Measurements from ENCODE around the gene PIAS2.

PIAS2 gene

GRCh38 chr18:46764586-46764985, 152.7 kb downstream of the PIAS2 start:
- no peak for DNase-seq (ENCODE audit: low read depth, low spot score)

DNA sequence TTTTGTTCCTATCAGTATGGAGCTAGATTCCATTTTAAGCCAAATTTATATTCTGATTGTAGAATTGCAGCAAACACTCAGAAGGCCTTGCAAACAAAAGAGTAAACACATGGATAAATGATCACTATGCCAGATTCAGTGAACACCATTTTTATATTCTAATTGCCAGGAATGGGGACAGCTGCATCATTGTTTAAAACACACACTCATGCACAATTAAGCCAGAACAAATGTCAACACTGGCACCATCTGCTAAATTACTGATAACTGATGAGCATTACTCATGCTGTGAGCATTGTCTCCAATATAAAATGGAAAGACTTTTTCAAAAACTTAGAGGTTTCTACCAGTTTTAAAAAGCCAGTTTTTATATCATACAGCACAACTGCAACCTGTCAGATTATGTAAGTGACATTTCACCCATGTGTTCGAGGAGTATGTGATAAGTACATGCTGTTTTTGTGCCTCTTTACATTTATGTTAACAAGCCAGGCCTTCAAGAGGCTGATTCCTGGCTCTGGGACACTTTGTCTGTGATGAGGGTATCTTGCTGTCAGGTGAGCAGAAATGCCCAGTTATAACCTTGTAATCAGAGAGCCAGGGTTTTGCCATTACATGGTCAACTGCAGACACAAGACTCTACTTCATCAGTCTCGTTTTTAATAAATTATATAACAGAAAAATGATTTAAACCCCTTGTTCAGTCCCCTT, 156.1 kb downstream of the PIAS2 start:
- DNase-seq (ENCODE audit: low read depth, low spot score) = no peak

DNA sequence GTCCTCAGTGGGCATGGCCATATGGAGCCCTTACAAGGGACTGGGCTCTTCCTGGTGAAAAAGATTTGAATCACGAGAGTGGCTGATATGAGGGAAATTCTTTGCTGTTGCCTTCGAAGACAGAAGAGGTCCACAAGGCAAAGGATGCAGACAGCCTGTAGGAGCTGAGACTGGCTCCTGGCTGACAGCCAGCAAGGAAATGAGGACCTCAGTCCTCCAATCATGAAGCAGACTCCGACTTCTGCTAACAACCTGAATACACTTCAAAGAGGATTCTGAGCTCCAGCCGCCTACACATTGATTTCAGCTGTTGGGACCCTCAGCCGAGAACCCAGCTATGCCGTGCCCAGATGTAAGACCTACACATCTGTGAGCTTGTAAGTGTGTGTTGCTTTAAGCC, 157.4 kb downstream of the PIAS2 start:
- DNase-seq (ENCODE audit: low read depth, low spot score) = no peak

- no peak for DNase-seq (ENCODE audit: low read depth, low spot score)
Measured at GRCh38 chr18:46756559-46757201, 160.6 kb downstream of the PIAS2 start, which contains the start of gene ST8SIA5. ST8SIA5 (minus strand) TSS chr18:46757053; CDS start chr18:46756508, 545 bp downstream.

DNA sequence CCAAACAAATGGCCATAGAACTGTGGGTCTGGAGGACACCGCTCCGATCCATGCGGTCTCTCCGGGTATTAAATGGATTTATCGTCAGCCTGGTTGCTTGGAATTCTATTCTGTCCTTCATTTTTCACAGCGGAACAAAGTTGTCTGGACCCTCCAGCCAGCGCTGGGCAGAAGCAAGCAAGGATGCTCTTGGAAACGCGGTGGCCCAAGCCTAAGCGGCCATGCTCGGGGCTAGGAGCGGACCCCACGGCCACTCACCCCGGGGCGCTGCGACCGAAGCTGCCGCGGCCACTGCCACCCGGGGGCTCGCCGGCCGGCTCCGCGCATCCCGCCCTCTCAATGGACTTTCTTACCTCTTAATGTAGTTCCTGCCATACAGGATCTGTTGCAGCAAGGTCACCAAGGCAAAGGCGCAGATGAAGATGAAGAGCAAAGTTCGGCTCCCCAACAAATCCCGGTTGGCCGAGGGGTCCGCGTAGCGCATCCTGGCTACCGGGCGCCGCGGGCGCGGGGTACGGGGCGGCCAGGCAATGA, 161.2 kb downstream of the PIAS2 start:
- DNase-seq (ENCODE audit: low read depth, low spot score) = no peak

GRCh38 chr18:46755315-46756024, 161.8 kb downstream of the PIAS2 start:
- no peak for DNase-seq (ENCODE audit: low read depth, low spot score)

DNA sequence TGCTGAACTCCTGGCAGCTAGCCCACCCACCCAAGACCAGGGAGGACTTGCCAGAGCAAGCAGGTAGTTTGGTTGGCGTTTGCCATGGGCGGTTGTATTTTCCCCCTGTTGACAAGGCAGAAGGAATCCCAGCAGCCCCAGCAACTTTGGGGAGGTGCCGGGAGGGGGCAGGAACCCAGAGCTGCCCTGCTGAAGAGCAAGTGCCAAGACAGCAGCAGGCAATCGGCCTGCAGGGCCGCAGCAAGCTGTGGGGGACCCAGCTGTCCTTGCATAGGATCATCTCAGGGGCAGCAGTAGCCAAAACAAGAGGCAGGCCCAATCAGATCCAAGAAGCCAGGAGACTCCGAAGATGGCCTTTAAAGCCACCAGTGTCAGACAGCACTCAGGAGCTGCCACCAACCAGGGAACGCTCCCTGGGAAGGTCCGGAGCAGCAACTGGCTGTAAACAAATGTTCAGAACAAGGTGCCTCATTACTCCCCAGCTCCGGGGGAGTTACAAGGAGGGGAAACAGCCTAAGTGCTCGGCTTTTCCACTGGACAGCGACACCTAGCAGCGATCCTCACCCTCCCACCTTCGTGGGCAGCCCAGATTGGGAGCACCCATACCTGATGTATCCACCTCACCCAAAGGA, 162.5 kb downstream of the PIAS2 start:
- DNase-seq (ENCODE audit: low read depth, low spot score) = no peak

- no peak for DNase-seq (ENCODE audit: low read depth, low spot score)
Measured at GRCh38 chr18:46754188-46754587, 163.1 kb downstream of the PIAS2 start.
